Gastrocnemius medialis (tissue), 4 donors: Measurements from ENCODE around the gene CDCP2. TPM values are rescaled to one million over a fixed set of nuclear protein-coding genes. Genes with fewer than 3 reads are reported as not detected.

Experiments
- ATAC-seq, 2 donors: fragments of 150-250 bp; one replicate each; pipeline ENCODE4 v1.9.1; 2016
- DNase-seq, 2 donors: peaks; one replicate each; pipeline ENCODE4 v3.0.0-alpha.2; 2019
- H3K27ac ChIP-seq, 4 donors: fragments of 200-600 bp; sonication (generic); 1 replicate in 1 of 4; 2 replicates in 3 of 4; pipeline ENCODE4 v1.5.1; 2016 to 2018; ENCODE audit warnings: mild to moderate bottlenecking in 2 of 4, moderate library complexity in 1 of 4
- H3K27me3 ChIP-seq, 3 donors: fragments of 200-600 bp; sonication (generic) in 2 of 3; 1 replicate in 1 of 3; 2 replicates in 2 of 3; pipeline versions ENCODE4 v1.5.1 to v1.6.0; 2016 to 2019; ENCODE audit warnings: mild to moderate bottlenecking in 1 of 3, moderate library complexity in 1 of 3
- H3K36me3 ChIP-seq, 2 donors: fragments of 200-600 bp; sonication (generic) in 1 of 2; one replicate each; pipeline ENCODE4 v1.5.1; 2017 to 2018
- H3K4me1 ChIP-seq, 2 donors: fragments of 200-600 bp; sonication (generic) in 1 of 2; one replicate each; pipeline ENCODE4 v1.5.1; 2016 to 2017; ENCODE audit warnings: mild to moderate bottlenecking in 2 of 2
- H3K4me3 ChIP-seq, 4 donors: fragments of 200-600 bp; sonication (generic) in 3 of 4; 1 replicate in 1 of 4; 2 replicates in 3 of 4; pipeline ENCODE4 v1.5.1; 2016 to 2019; ENCODE audit warnings: mild to moderate bottlenecking in 2 of 4
- H3K9me3 ChIP-seq, 3 donors: fragments of 200-600 bp; sonication (generic) in 2 of 3; 1 replicate in 1 of 3; 2 replicates in 2 of 3; pipeline ENCODE4 v1.5.1; 2016 to 2019
- CTCF ChIP-seq, 5 experiments: fragments of 450-650 bp in 3 of 5; fragments of 200-600 bp in 2 of 5; sonication (generic) in 2 of 5; IDR thresholded peaks in 4 of 5; conservative IDR thresholded peaks in 1 of 5; 1 replicate in 4 of 5; 2 replicates in 1 of 5; pipeline ENCODE4 v1.5.1; 2016 to 2019; ENCODE audit warnings: antibody characterized with exemption in 5 of 5, mild to moderate bottlenecking in 3 of 5, moderate library complexity in 3 of 5
- POLR2A ChIP-seq, 2 donors: fragments of 450-650 bp; IDR thresholded peaks; one replicate each; pipeline ENCODE4 v1.6.1; 2017; ENCODE audit warnings: antibody characterized with exemption in 2 of 2, mild to moderate bottlenecking in 2 of 2, moderate library complexity in 2 of 2
- in situ Hi-C, 4 donors: fragments of 200-750 bp; cut with MboI; loops; one replicate each; pipeline versions ENCODE4 v1.15.0 to v1.8.0; 2017; ENCODE audit warnings: low sequenced_read_pairs in 4 of 4
- intact Hi-C: fragments of 100-400 bp; cut with DNase I; formaldehyde crosslinking; loops from one replicate; pipeline ENCODE4 v1.15.1; 2023; ENCODE audit warnings: low total_unique reads
- total RNA-seq, 4 donors: library from RNA; depleted of rRNA; stranded (reverse); fragments of >200 nt; gene quantifications; one replicate each; pipeline versions ENCODE4 v1.1.0 to v1.2.3, GENCODE V29; 2016

CDCP2 gene
- total RNA-seq, 4 donors from 2014 or later = not detected

- no peaks in the 10 kb centered on the region for H3K36me3 ChIP-seq
- no peak overlapping the region for H3K4me3 ChIP-seq
- ATAC-seq (peak in 1 of 2 donors; percentile 62), DNase-seq (no peak)
- in situ Hi-C loops = no loop called here
- no peak for TF ChIP-seq CTCF (IDR thresholded peaks at IDR 0.05 in 4 of 5, conservative IDR thresholded peaks at IDR 0.05 in 1 of 5)
- no peak for TF ChIP-seq POLR2A (IDR thresholded peaks at IDR 0.05)
- no peaks in the 10 kb centered on the region for H3K4me1 ChIP-seq
- intact Hi-C loops = no loop called here
- H3K27ac ChIP-seq = no peak overlapping the region
- H3K27me3 ChIP-seq = no peaks in the 10 kb centered on the region
- H3K9me3 ChIP-seq = no peaks in the 10 kb centered on the region
Observed at GRCh38 chr1:54142146-54142900, 10.5 kb downstream of the CDCP2 start.

DNA sequence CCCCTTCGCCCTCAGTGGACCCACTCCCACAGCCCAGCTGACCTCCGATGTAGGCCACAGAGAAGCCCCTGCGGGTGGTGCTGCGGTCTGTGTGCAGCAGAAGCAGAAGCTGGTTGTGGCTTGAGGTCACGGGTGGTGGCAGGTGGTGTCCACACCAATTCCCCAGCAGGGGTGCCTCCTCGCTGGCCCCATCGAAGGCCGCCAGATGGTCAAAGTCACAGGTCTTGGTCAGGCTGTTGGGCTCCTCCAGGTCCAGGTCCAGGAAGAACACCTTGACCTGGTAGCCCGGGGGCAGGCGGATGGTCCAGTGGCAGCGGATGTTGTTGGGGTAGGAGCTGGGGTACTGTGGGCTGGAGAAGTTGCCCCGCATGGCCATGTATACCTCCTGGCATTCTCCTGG lies 13.1 kb downstream of the CDCP2 start:
- H3K4me3 ChIP-seq = no peak overlapping the region
- H3K27me3 ChIP-seq = no peaks in the 10 kb centered on the region
- no peaks in the 10 kb centered on the region for H3K36me3 ChIP-seq
- H3K9me3 ChIP-seq = no peaks in the 10 kb centered on the region
- no peak overlapping the region for H3K27ac ChIP-seq
- intact Hi-C loops = no loop called here
- TF ChIP-seq POLR2A (IDR thresholded peaks at IDR 0.05) (no peak), CTCF (IDR thresholded peaks at IDR 0.05 in 4 of 5, conservative IDR thresholded peaks at IDR 0.05 in 1 of 5) (no peak)
- in situ Hi-C loops = no loop called here
- DNase-seq = no peak
- ATAC-seq = no peak
- H3K4me1 ChIP-seq = no peaks in the 10 kb centered on the region

GRCh38 chr1:54138994-54139393 lies 13.8 kb downstream of the CDCP2 start:
- intact Hi-C loops (no loop called here), in situ Hi-C loops (no loop called here)
- no peaks in the 10 kb centered on the region for H3K4me1 ChIP-seq
- H3K4me3 ChIP-seq = no peak overlapping the region
- no peaks in the 10 kb centered on the region for H3K36me3 ChIP-seq
- no peak overlapping the region for H3K27ac ChIP-seq
- H3K9me3 ChIP-seq = no peaks in the 10 kb centered on the region
- no peaks in the 10 kb centered on the region for H3K27me3 ChIP-seq
- DNase-seq = no peak
- ATAC-seq = no peak
- TF ChIP-seq CTCF (IDR thresholded peaks at IDR 0.05 in 4 of 5, conservative IDR thresholded peaks at IDR 0.05 in 1 of 5) (no peak), POLR2A (IDR thresholded peaks at IDR 0.05) (no peak)

DNA sequence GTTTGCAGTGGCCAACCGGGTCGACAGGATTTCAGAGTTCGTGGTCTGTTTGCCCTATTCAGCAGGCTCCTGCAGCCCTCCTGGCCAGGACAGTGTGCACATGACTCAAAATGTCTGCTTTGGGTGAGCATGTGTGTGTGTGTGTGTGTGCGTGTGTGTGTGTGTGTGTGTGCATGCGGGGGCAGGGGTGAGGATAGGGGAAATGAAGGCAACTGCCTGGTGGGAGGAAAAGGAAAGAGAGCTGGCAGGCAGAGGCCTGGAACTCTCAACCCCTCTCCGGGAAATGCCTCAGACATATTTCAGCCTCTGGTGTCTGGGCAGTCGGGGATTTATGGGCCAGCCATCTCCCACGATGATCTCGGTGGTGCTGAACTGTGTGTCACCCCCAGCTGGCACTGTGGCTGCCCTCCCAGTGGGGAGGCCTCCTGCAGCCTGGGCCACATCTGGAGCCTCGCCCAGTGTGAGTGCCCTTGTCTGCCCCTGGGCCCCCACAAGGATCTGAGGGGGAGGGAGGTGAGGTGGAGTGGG lies 15.2 kb downstream of the CDCP2 start:
- no peaks in the 10 kb centered on the region for H3K4me1 ChIP-seq
- no peaks in the 10 kb centered on the region for H3K9me3 ChIP-seq
- intact Hi-C loops = no loop called here

More for the DNA sequence above, 15.2 kb downstream of the CDCP2 start:
- in situ Hi-C loops = no loop called here
- TF ChIP-seq CTCF (IDR thresholded peaks at IDR 0.05 in 4 of 5, conservative IDR thresholded peaks at IDR 0.05 in 1 of 5) = no peak
- TF ChIP-seq POLR2A (IDR thresholded peaks at IDR 0.05) = no peak
- no peaks in the 10 kb centered on the region for H3K36me3 ChIP-seq
- H3K27ac ChIP-seq = no peak overlapping the region
- ATAC-seq (no peak), DNase-seq (no peak)
- no peak overlapping the region for H3K4me3 ChIP-seq
- H3K27me3 ChIP-seq = no peaks in the 10 kb centered on the region
